Thyroid gland (tissue), 4 donors: ENCODE results near the gene SLC35D3. TPM values are rescaled to one million over a fixed set of nuclear protein-coding genes. Genes with fewer than 3 reads are reported as not detected.
"Not testable (repeated sequence)": the region's sequence is repeated elsewhere in the genome, so short reads cannot be mapped to it uniquely, and the experiment has no call there.

ENCODE experiments used
- DNase-seq, 2 donors: peaks; one replicate each; pipeline ENCODE4 v3.0.0-alpha.2; 2019
- H3K27ac ChIP-seq, 3 donors: fragments of 200-600 bp; sonication (generic); 1 replicate in 2 of 3; 2 replicates in 1 of 3; pipeline ENCODE4 v1.5.1; 2016 to 2019; ENCODE audit warnings: mild to moderate bottlenecking in 1 of 3, moderate library complexity in 1 of 3
- H3K27me3 ChIP-seq: fragments of 200-600 bp; sonication (generic); one replicate; pipeline ENCODE4 v1.5.1; 2019
- H3K36me3 ChIP-seq, 2 donors: fragments of 200-600 bp; sonication (generic); one replicate each; pipeline ENCODE4 v1.5.1; 2016 to 2019
- H3K4me1 ChIP-seq, 2 donors: fragments of 200-600 bp; sonication (generic); one replicate each; pipeline ENCODE4 v1.5.1; 2017 to 2019
- H3K4me3 ChIP-seq, 3 donors: fragments of 200-600 bp; sonication (generic); replicated peaks in 1 of 3; 1 replicate in 2 of 3; 2 replicates in 1 of 3; pipeline ENCODE4 v1.5.1; 2016; ENCODE audit warnings: mild to moderate bottlenecking in 1 of 3
- H3K9me3 ChIP-seq: fragments of 200-600 bp; sonication (generic); one replicate; pipeline ENCODE4 v1.5.1; 2017
- POLR2A ChIP-seq, 2 donors: fragments of 450-650 bp; IDR thresholded peaks; one replicate each; pipeline ENCODE4 v1.6.1; 2017; ENCODE audit warnings: antibody characterized with exemption in 2 of 2, mild to moderate bottlenecking in 2 of 2, moderate library complexity in 1 of 2
- WGBS, 2 donors: methylation state at CpG; one replicate each; pipeline ENCODE4 v1.1.5; 2017; 5-methylcytosine and 5-hydroxymethylcytosine counted together
- intact Hi-C: fragments of 100-400 bp; cut with DNase I; formaldehyde crosslinking; loops from one replicate; pipeline ENCODE4 v1.15.1; 2023
- total RNA-seq, 4 donors: library from RNA; depleted of rRNA; stranded (reverse); fragments of >200 nt; gene quantifications; one replicate each; pipeline ENCODE4 v1.2.3, GENCODE V29; 2016
- TF ChIP-seq, protein P1 (sequence below), 6 experiments: fragments of 200-600 bp in 3 of 6; fragments of 450-650 bp in 3 of 6; sonication (generic) in 3 of 6; IDR thresholded peaks; one replicate each; pipeline ENCODE4 v1.5.1; 2016 to 2019; ENCODE audit warnings: antibody characterized with exemption in 6 of 6, mild to moderate bottlenecking in 2 of 6, inconsistent platforms in 1 of 6, moderate library complexity in 1 of 6

SLC35D3 gene
- total RNA-seq, 4 donors from 2014 or later: not detected

DNA sequence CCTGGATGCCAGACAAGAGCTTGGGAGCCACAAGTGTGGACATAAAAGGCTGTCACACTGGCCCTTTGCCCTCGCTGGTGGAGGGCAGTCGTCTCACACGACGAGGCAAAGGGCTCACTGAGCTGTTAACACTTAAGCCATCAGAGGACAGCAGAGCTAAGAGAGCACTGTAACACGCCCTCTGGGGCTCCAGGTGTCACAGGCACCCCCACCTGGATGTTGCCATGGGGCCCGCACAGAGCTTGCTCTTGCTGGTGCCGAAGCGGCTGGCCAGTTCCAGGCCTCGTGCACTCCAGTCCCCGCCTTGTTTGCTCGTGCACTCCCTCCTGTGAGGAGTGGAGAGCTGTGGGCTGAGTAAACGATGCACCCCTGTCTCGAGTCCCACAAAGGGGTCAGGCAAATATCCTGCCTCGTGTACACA lies 37.4 kb downstream of the SLC35D3 start:
- Histone ChIP-seq H3K27ac (no peak overlapping the region), H3K27me3 (no peaks in the 10 kb centered on the region), H3K9me3 (no peaks in the 10 kb centered on the region), H3K36me3 (no peaks in the 10 kb centered on the region), H3K4me3 (no peak overlapping the region), H3K4me1 (peaks cover 0 to 7% of the 10 kb centered on the region in 2 donors)
- peak; percentile 74 to 87 for DNase-seq
- 24 to 31% methylated on average over 9 to 10 of the region's 14 CpGs for WGBS, 2 donors
- TF ChIP-seq POLR2A (IDR thresholded peaks at IDR 0.05): no peak
- TF ChIP-seq, protein P1, sequence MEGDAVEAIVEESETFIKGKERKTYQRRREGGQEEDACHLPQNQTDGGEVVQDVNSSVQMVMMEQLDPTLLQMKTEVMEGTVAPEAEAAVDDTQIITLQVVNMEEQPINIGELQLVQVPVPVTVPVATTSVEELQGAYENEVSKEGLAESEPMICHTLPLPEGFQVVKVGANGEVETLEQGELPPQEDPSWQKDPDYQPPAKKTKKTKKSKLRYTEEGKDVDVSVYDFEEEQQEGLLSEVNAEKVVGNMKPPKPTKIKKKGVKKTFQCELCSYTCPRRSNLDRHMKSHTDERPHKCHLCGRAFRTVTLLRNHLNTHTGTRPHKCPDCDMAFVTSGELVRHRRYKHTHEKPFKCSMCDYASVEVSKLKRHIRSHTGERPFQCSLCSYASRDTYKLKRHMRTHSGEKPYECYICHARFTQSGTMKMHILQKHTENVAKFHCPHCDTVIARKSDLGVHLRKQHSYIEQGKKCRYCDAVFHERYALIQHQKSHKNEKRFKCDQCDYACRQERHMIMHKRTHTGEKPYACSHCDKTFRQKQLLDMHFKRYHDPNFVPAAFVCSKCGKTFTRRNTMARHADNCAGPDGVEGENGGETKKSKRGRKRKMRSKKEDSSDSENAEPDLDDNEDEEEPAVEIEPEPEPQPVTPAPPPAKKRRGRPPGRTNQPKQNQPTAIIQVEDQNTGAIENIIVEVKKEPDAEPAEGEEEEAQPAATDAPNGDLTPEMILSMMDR (IDR thresholded peaks at IDR 0.05): no peak
- intact Hi-C loops: no loop called here

DNA sequence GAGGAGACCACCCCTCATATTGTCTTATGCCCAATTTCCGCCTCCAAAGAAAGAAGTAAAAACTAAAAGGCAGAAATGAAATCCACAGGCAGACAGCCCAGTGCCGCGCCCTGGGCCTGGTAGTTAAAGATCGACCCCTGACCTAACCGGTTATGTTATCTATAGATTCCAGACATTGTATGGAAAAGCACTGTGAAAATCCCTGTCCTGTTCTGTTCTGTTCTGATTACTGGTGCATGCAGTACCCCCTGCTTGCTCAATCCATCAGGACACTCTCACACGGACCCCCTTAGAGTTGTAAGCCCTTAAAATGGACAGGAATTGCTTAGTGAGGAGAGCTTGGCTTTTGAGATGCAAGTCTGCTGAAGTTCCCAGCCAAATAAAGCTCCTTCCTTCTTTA lies 37.8 kb downstream of the SLC35D3 start:
- H3K27me3 ChIP-seq, H3K4me3 ChIP-seq, H3K9me3 ChIP-seq, intact Hi-C loops, H3K36me3 ChIP-seq, DNase-seq, H3K27ac ChIP-seq, H3K4me1 ChIP-seq: not testable (repeated sequence)
- WGBS, 2 donors: 72 to 73% methylated on average over 6 of the region's 6 CpGs

DNA sequence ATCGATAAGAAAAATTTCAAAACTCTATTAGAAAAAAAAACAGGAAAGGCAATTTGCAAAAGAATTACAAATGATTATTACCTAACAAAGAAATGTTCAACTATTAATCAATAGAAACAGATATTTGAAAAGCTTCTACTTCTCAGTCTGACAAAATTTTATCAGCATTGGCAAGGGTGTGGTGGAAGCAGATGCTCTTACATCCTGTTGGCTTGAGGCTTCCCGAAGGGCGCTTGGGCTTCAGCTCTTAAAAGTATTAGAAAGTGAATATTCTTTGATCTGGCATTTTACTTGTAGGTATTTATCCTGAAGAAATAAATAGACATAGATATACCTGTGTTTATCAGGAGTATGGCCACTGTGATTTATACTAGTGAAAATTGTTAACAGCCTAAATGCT lies 38.7 kb downstream of the SLC35D3 start:
- Histone ChIP-seq H3K27me3 (no peaks in the 10 kb centered on the region), H3K36me3 (no peaks in the 10 kb centered on the region), H3K9me3 (no peaks in the 10 kb centered on the region), H3K27ac (no peak overlapping the region), H3K4me3 (no peak overlapping the region), H3K4me1 (peaks cover 0 to 7% of the 10 kb centered on the region in 2 donors)
- no peak for DNase-seq
- 86 to 87% methylated on average over 3 of the region's 3 CpGs for WGBS, 2 donors
- intact Hi-C loops: no loop called here
- no peak for TF ChIP-seq POLR2A (IDR thresholded peaks at IDR 0.05)
- TF ChIP-seq, protein P1 (IDR thresholded peaks at IDR 0.05): no peak

DNA sequence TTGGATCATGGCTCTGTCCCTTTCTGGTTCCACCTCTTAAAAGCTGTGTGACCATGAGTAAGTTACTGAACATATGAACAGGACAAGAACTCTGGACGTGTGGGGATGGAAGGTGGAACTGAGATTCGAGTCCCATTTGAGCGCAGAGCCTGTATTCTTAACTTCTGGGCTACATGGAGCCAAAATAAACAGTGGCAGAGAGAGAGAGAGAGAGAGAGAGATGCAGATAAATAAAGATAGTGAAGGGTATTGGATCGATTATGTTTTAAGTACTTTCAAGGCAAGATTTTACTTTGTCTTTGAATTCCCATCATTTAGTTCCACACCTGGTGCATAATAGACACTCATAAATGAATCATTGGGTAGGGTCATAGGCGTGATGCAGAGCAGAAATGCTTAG lies 39.7 kb downstream of the SLC35D3 start:
- 79 to 84% methylated on average over 5 of the region's 5 CpGs for WGBS, 2 donors
- intact Hi-C loops: no loop called here
- H3K9me3 ChIP-seq: no peaks in the 10 kb centered on the region
- no peak overlapping the region for H3K27ac ChIP-seq
- H3K36me3 ChIP-seq: no peaks in the 10 kb centered on the region
- no peak for DNase-seq
- no peak for TF ChIP-seq POLR2A (IDR thresholded peaks at IDR 0.05)
- TF ChIP-seq, protein P1 (IDR thresholded peaks at IDR 0.05): no peak
- H3K4me1 ChIP-seq: peaks cover 0 to 7% of the 10 kb centered on the region in 2 donors
- H3K4me3 ChIP-seq: no peak overlapping the region
- H3K27me3 ChIP-seq: no peaks in the 10 kb centered on the region

DNA sequence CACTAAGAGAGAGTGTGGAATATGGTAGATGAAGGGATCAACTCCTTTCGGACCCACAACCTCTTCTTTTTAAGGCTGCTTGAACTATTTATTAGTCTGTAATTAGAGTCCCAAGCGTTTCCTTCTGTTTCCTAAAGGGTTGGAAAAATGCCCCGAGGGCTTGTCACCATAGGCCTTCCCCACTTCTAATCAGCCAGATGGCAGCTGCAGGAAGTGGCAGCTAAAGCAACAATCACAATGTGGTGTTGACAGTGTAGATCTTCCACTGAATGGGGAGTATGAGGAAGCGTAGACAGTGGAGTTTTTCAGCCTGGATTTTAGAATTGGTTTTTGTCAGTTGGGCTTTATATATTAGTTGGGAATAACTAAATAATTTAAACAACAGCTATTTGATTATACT lies 40.6 kb downstream of the SLC35D3 start:
- DNase-seq: peak in 1 of 2 donors; percentile 11
- Histone ChIP-seq H3K27me3 (no peaks in the 10 kb centered on the region), H3K4me3 (no peak overlapping the region), H3K36me3 (no peaks in the 10 kb centered on the region), H3K4me1 (peaks cover 0 to 7% of the 10 kb centered on the region in 2 donors), H3K9me3 (no peaks in the 10 kb centered on the region), H3K27ac (no peak overlapping the region)
- no peak for TF ChIP-seq POLR2A (IDR thresholded peaks at IDR 0.05)
- TF ChIP-seq, protein P1 (IDR thresholded peaks at IDR 0.05): no peak
- intact Hi-C loops: no loop called here
- 46 to 52% methylated on average over 4 of the region's 4 CpGs for WGBS, 2 donors

DNA sequence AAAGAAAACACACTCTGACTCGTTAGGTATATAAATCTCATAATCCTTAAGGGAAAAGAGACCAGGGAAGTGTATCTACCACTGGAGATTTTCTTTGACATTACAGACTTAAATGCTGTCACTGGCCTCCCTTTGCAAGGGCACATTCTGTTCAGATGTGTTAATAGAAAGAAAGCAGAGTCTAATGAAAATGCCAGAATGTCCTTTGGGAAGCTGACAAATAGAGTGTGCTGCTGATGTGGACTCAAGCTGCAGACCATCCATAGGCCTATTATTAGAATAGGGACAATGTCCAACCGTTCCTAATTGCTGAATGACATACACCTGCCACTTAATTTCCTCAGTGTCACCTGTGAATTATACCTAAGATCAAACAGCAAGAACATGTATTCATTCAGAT lies 41.2 kb downstream of the SLC35D3 start:
- 74 to 79% methylated on average over 2 of the region's 2 CpGs for WGBS, 2 donors
- H3K9me3 ChIP-seq: no peaks in the 10 kb centered on the region
- DNase-seq: no peak
- TF ChIP-seq, protein P1 (IDR thresholded peaks at IDR 0.05): no peak
- TF ChIP-seq POLR2A (IDR thresholded peaks at IDR 0.05): no peak
- H3K4me3 ChIP-seq: no peak overlapping the region
- no peaks in the 10 kb centered on the region for H3K36me3 ChIP-seq
- peaks cover 0 to 7% of the 10 kb centered on the region in 2 donors for H3K4me1 ChIP-seq
- no peaks in the 10 kb centered on the region for H3K27me3 ChIP-seq
- intact Hi-C loops: no loop called here
- no peak overlapping the region for H3K27ac ChIP-seq
